ENCODE data around the gene PGA5. TPM values are rescaled to one million over a fixed set of nuclear protein-coding genes. Genes with fewer than 3 reads are reported as not detected.
"Not testable (repeated sequence)": the region's sequence is repeated elsewhere in the genome, so short reads cannot be mapped to it uniquely, and the experiment has no call there.

The PGA5 gene
- total and polyA plus RNA-seq, 10 of the 15 experiments (the other 5 are each of a cell fraction or from before 2014, with no cell fraction given) = not detected

- in situ Hi-C loops (cut with MboI) = no loop called here
Measured at GRCh38 chr11:61201476-61201875, 39.5 kb upstream of the PGA5 start.

GRCh38 chr11:61202950-61203746, 37.8 kb upstream of the PGA5 start, which contains the start of gene PGA3:
Gene PGA3, plus strand, starts transcription at chr11:61203515. Its CDS starts 50 bp downstream, at chr11:61203565.
- H3K79me2 ChIP-seq (ENCODE audit: control insufficient read depth, insufficient read depth, low read length); intact Hi-C loops (cut with micrococcal nuclease; ENCODE audit: unreplicated experiment); CTCF ChIA-PET; H3K9ac ChIP-seq (ENCODE audit: control insufficient read depth, insufficient read depth, low read length); RAD21 ChIA-PET (ENCODE audit: unreplicated experiment); POLR2A ChIA-PET; BruUV-seq (replicated peaks); ATAC-seq; in situ Hi-C loops (cut with MboI); H3K36me3 ChIP-seq (ENCODE audit: control insufficient read depth in 2 of 2, insufficient read depth in 2 of 2, low read length in 1 of 2); H4K20me1 ChIP-seq (ENCODE audit: control insufficient read depth, insufficient read depth); H3K4me3 ChIP-seq; DNase-seq (ENCODE audit: low read depth, low spot score); H3K27me3 ChIP-seq (replicated peaks in 1 of 2; ENCODE audit: control insufficient read depth in 2 of 2, insufficient read depth in 2 of 2, low read length in 1 of 2); FAIRE-seq; H3K9me3 ChIP-seq (replicated peaks; ENCODE audit: control insufficient read depth, insufficient read depth, low read length); H3K4me1 ChIP-seq (ENCODE audit: control insufficient read depth, insufficient read depth, low read length); H3K4me2 ChIP-seq (ENCODE audit: control insufficient read depth, insufficient read depth); H2AFZ ChIP-seq (ENCODE audit: control insufficient read depth, low read depth, low read length); H3K27ac ChIP-seq (ENCODE audit: control insufficient read depth, insufficient read depth): not testable (repeated sequence)
- SMC1A ChIA-PET (ENCODE audit: uncharacterized antibody, unreplicated experiment) = interaction anchor here (0.7 kb wide), 1 partner anchor 49 kb away, joined by 3 read pairs; no protein-coding TSS in a partner anchor
- 44% methylated on average over 14 of the region's 18 CpGs for WGBS (ENCODE audit: insufficient coverage, insufficient replicate concordance, low lambda C conversion rate, missing lambda C conversion rate)

More at GRCh38 chr11:61201476-61201875, 39.5 kb upstream of the PGA5 start:
- Histone ChIP-seq H3K9me3 (replicated peaks; ENCODE audit: control insufficient read depth, insufficient read depth, low read length) (peaks cover 3% of the 10 kb centered on the region; the same call in 2 of the 3 replicates), H4K20me1 (ENCODE audit: control insufficient read depth, insufficient read depth) (no peaks in the 10 kb centered on the region), H2AFZ (ENCODE audit: control insufficient read depth, low read depth, low read length) (no peak overlapping the region), H3K27me3 (replicated peaks in 1 of 2; ENCODE audit: control insufficient read depth in 2 of 2, insufficient read depth in 2 of 2, low read length in 1 of 2) (no peaks in the 10 kb centered on the region), H3K4me1 (ENCODE audit: control insufficient read depth, insufficient read depth, low read length) (no peaks in the 10 kb centered on the region), H3K4me2 (ENCODE audit: control insufficient read depth, insufficient read depth) (no peak overlapping the region), H3K9ac (ENCODE audit: control insufficient read depth, insufficient read depth, low read length) (no peak overlapping the region), H3K36me3 (ENCODE audit: control insufficient read depth in 2 of 2, insufficient read depth in 2 of 2, low read length in 1 of 2) (no peaks in the 10 kb centered on the region), H3K27ac (ENCODE audit: control insufficient read depth, insufficient read depth) (no peak overlapping the region), H3K4me3 (no peak overlapping the region), H3K79me2 (ENCODE audit: control insufficient read depth, insufficient read depth, low read length) (no peaks in the 10 kb centered on the region)
- TF ChIP-seq NFYB (IDR thresholded peaks at IDR 0.05; ENCODE audit: insufficient read depth, low read depth, low read length) = peak; percentile 45; the same call in 1 of the 2 replicates
- no peak for TF ChIP-seq ATF2 (IDR thresholded peaks at IDR 0.05; ENCODE audit: low read length)
- TF ChIP-seq MTA2 (IDR thresholded peaks at IDR 0.05; ENCODE audit: low read depth) = no peak
- FAIRE-seq = no peak
- 53% methylated on average over 14 of the region's 14 CpGs for WGBS (ENCODE audit: insufficient coverage, insufficient replicate concordance, low lambda C conversion rate, missing lambda C conversion rate)
- intact Hi-C loops (cut with micrococcal nuclease; ENCODE audit: unreplicated experiment) = no loop called here
- ChIA-PET SMC1A (ENCODE audit: uncharacterized antibody, unreplicated experiment) (no interaction called here), CTCF (interaction anchor here (0.5 to 1.2 kb wide), 3 partner anchors 14 to 370 kb away, joined by 3 to 4 read pairs (median 3); no protein-coding TSS in a partner anchor), RAD21 (ENCODE audit: unreplicated experiment) (no interaction called here), POLR2A (no interaction called here)
- ATAC-seq = no peak
- no TSS peak for BruUV-seq (replicated peaks)
- DNase-seq (ENCODE audit: low read depth, low spot score) = no peak

- POLR2A ChIA-PET; BruUV-seq (replicated peaks); intact Hi-C loops (cut with micrococcal nuclease; ENCODE audit: unreplicated experiment); H3K27me3 ChIP-seq (replicated peaks in 1 of 2; ENCODE audit: control insufficient read depth in 2 of 2, insufficient read depth in 2 of 2, low read length in 1 of 2); SMC1A ChIA-PET (ENCODE audit: uncharacterized antibody, unreplicated experiment); H2AFZ ChIP-seq (ENCODE audit: control insufficient read depth, low read depth, low read length); H3K79me2 ChIP-seq (ENCODE audit: control insufficient read depth, insufficient read depth, low read length); ATAC-seq; DNase-seq (ENCODE audit: low read depth, low spot score); in situ Hi-C loops (cut with MboI); RAD21 ChIA-PET (ENCODE audit: unreplicated experiment); H3K36me3 ChIP-seq (ENCODE audit: control insufficient read depth in 2 of 2, insufficient read depth in 2 of 2, low read length in 1 of 2); H3K4me2 ChIP-seq (ENCODE audit: control insufficient read depth, insufficient read depth); H3K27ac ChIP-seq (ENCODE audit: control insufficient read depth, insufficient read depth); H3K9ac ChIP-seq (ENCODE audit: control insufficient read depth, insufficient read depth, low read length); H3K4me1 ChIP-seq (ENCODE audit: control insufficient read depth, insufficient read depth, low read length); H4K20me1 ChIP-seq (ENCODE audit: control insufficient read depth, insufficient read depth); H3K4me3 ChIP-seq; FAIRE-seq; H3K9me3 ChIP-seq (replicated peaks; ENCODE audit: control insufficient read depth, insufficient read depth, low read length); CTCF ChIA-PET: not testable (repeated sequence)
- no CpG with 5 or more reads among the region's 5 CpGs for WGBS (ENCODE audit: insufficient coverage, insufficient replicate concordance, low lambda C conversion rate, missing lambda C conversion rate)
Measured at GRCh38 chr11:61203873-61204272, 37.1 kb upstream of the PGA5 start.
